ENCODE measurements around the gene CACNA1I.

- no peak for TF ChIP-seq EZH2 (IDR thresholded peaks at IDR 0.05)
- TF ChIP-seq CTCF (IDR thresholded peaks at IDR 0.05) = no peak
- TF ChIP-seq EZH2phosphoT487 (IDR thresholded peaks at IDR 0.05) = no peak
Observed at GRCh38 chr22:39729141-39729934, 158.8 kb downstream of the CACNA1I start.
